ENCODE results near the gene ANKRD11.
"Not testable (repeated sequence)": the region's sequence is repeated elsewhere in the genome, so short reads cannot be mapped to it uniquely, and the experiment has no call there.

The ANKRD11 gene

DNA sequence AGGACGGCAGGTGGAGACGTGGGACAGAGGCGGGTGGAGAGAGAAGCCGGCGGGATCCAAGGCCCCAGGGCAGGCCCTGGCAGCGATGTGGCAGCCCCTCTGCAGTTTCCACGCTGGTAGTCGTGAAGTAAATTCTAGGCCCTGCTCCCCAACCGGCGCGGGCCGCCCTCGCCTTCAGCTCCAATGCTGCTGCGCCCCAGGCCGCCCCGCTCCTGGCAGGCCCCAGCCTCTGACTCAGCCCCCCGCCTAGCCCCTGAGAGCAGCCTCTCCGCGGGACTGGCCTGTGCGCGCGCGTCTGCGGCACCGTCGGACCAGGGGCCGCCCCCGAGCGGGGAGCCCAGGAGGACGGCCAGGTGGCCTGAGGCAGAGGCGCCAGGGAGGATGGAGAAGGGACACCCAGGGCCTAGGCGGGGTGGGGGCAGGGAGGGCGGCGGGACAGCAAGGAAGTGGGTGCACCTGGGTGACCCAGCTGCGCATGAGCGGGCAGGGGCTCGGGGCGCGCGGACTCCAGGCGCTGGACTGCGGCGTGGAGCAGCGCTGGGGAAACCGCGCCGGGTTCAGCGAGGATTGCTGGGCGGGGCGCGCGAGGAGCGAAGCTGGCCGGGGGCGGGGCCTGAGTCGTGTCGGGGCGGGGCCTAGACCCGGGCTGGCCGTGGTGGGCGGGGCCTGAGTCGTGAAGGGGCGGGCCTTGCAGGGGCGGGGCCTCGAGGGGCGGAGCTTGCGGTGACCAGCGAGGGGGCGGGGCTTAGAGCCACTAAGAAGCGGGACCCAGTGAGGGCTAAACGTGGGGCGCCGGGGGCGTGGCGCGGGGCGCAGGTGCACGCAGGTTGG lies 243.2 kb downstream of the ANKRD11 start:
- TF ChIP-seq GATA1 (IDR thresholded peaks at IDR 0.05; ENCODE audit: low read depth, low read length) (no peak), POLR2A (IDR thresholded peaks at IDR 0.05; ENCODE audit: low read length) (no peak)
- peak; percentile 89 to 94 for DNase-seq

DNA sequence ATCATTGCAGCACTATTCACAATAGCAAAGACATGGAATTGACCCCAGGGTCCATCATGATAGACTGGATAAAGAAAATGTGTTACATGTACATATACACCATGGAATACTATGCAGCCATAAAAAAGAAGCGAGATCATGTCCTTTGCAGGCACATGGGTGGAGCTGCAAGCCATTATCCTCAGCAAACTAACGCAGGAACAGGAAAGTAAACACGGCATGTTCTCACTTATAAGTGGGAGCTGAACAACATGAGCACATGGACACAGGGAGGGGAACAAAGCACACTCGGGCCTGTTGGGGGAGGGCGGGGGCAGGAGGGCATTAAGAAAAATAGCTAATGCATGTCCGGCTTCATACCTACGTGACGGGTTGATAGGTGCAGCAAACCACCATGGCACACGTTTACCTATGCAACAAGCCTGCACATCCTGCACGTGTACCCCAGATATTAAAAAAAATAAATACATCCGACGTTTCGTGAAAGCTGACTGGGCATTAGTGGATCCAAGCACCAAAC lies 243.9 kb downstream of the ANKRD11 start:
- DNase-seq = no peak
- TF ChIP-seq GATA1 (IDR thresholded peaks at IDR 0.05; ENCODE audit: low read depth, low read length) (no peak), POLR2A (IDR thresholded peaks at IDR 0.05; ENCODE audit: low read length) (no peak)

DNA sequence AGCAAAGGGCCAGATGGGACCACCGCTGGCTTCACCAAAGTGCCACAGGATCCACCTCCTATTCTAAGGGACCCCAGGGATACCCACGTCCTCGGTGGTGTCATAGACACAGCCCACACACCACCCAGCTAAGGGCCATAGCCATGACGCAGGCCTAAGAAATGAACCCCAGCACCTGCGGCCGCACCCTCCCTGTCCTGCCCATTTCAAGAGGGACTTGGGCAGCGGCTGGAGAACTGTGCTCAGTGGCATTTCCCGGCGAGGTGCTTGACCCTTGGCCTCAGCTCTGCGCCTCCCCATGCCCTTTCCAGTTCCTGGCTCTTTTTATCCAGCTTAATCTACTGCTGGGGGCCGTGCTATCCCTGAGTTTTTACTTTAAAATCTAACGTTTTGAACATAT lies 245.6 kb downstream of the ANKRD11 start:
- TF ChIP-seq POLR2A (IDR thresholded peaks at IDR 0.05; ENCODE audit: low read length) (no peak), GATA1 (IDR thresholded peaks at IDR 0.05; ENCODE audit: low read depth, low read length) (no peak)
- no peak for DNase-seq

DNA sequence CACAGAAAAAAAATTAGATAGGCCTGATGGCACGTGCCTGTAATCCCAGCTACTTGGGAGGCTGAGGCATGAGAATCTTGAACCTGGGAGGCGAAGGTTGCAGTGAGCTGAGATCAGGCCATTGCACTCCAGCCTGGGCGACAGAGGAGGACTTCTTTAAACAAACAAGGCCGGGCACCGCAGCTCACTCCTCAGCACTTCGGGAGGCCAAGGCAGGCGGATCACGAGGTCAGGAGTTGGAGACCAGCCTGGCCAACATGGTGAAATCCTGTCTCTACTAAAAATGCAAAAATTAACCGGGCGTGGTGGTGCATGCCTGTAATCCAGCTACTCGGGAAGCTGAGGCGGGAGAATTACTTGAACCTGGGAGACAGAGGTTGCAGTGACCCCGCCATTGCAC lies 246.1 kb downstream of the ANKRD11 start:
- not testable (repeated sequence) for DNase-seq

DNA sequence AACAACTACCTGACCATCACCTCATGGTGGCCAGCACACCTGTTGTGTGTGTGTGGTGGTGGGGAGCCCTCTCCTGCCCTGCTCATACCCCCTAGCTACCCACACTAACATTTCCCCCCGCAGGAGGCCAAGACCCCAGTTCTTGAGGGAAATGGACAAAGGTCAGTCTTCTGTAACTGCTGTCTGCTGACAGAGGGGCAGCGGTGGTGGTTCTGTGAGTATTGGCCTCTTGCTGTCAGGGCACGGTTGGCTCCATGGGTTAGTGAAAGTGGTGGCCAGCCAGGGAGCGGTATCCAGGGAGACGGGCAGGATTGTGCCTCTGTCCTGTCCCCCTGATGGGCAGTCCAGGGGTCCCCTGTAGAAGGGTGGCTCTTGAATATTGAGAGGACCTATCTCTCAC lies 246.7 kb downstream of the ANKRD11 start:
- DNase-seq = no peak
- TF ChIP-seq GATA1 (IDR thresholded peaks at IDR 0.05; ENCODE audit: low read depth, low read length) = no peak
- TF ChIP-seq POLR2A (IDR thresholded peaks at IDR 0.05; ENCODE audit: low read length) = no peak

DNA sequence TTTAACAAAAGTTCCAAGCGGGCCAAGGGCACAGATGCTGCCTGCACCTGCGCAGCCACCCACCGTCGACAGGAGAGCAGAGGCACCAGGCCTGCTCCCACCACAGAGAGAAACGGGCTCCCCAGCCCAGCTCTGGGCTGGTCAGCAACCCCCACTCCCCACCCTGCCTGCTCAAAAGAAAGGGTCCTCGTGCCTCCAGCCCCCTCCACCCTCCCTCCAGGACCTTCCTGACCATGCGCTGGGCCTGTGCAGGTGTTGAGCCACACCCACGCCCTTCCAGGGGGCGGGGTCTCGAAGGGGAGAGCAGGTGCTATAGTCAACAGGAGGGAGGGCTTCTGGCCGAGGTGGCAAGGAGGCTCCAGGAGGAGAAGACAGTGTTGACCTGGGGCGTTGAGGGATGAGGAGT lies 247.6 kb downstream of the ANKRD11 start:
- TF ChIP-seq GATA1 (IDR thresholded peaks at IDR 0.05; ENCODE audit: low read depth, low read length) (no peak), POLR2A (IDR thresholded peaks at IDR 0.05; ENCODE audit: low read length) (no peak)
- DNase-seq = no peak

DNA sequence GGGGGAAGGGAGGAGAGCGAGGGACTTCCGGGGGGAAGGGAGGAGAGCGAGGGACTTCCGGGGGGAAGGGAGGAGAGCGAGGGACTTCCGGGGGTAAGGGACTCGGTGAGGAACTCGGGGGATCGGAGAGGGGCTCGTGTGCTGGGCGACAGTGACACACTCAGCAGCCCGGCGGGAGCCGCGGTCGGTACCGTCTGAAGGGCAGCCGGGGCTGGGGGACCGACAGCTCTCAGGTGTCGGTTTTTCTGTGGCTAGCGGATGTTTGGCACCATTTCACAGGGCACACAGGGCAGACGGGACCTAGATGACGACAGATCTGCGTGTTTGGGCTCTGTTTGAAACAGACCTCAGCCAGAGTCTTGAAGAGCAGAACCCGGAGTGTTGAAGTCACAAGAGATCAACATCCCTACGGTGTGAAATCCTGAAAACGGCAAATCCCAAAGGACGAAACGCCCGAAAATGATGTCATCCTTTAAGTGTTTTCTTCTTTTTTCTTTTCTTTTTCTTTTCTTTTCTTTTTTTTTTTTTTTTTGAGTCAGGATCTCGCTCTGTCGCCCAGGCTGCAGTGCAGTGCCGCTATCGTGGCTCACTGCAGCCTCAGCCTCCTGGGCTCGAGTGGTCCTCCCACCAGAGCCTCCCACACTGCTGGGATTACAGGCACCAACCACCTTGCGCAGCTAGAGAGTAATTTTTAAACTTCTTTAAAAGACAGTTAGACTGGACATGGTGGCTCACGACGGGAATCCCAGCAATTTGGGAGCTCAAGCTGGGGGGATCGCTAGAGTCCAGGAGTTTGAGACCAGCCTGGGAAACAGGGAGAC lies 249.0 kb downstream of the ANKRD11 start:
- peak; percentile 86 for DNase-seq
- TF ChIP-seq POLR2A (IDR thresholded peaks at IDR 0.05; ENCODE audit: low read length) (peak; percentile 94), GATA1 (IDR thresholded peaks at IDR 0.05; ENCODE audit: low read depth, low read length) (no peak)

DNA sequence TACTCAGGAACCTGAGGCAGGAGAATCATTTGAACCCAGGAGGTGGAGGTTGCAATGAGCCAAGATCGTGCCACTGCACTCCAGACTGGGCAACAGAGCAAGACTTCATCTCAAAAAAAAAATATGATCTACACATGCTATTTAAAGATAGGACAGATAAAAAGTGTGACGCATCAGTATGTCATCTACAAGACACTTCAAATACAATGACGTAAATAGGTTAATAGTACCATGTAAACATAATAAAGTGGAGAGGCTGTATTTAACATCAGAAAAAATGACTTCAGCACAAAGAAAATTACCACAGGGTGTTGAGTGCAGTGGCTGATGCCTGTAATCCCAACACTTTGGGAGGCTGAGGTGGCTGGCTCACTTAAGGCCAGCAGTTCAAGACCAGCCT lies 252.6 kb downstream of the ANKRD11 start:
- no peak for DNase-seq
- TF ChIP-seq POLR2A (IDR thresholded peaks at IDR 0.05; ENCODE audit: low read length) = no peak
- TF ChIP-seq GATA1 (IDR thresholded peaks at IDR 0.05; ENCODE audit: low read depth, low read length) = no peak

DNA sequence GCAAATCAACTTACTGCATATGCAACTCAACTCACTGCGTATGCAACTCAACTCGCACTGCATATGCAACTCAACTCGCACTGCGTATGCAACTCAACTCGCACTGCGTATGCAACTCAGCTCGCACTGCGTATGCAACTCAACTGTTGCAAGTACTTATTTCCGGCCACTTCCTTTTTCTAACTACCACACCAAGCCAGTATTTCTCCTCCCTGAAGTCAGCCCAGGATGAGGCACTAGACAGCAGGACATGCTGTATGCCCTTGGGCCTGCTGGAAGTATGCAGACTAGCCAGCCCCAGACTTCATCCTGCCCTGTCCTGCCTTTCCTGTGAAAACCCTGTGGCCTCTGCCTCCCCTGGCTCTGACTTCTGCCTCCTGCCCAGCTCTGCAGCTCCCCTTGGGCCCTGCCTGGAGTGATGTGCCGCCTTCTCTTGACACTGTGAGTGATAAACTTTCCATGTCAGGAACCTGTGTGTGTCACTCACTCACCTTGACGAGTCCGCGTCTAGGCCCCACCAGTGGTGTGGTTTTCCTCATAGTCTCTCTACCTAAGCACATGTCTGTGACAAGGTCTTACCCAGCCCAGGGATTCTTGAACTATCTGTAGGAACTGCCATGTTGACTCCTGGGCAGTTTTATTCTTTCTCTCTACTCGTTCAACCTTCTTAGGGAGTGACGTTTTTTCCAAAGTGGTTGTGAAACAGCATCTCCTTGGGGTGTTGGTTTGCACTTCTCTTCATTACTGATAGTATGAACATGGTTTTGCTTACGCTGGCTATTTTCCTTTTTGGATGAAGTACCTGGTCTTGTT lies 256.5 kb downstream of the ANKRD11 start:
- DNase-seq = no peak
- TF ChIP-seq GATA1 (IDR thresholded peaks at IDR 0.05; ENCODE audit: low read depth, low read length) (no peak), POLR2A (IDR thresholded peaks at IDR 0.05; ENCODE audit: low read length) (no peak)

DNA sequence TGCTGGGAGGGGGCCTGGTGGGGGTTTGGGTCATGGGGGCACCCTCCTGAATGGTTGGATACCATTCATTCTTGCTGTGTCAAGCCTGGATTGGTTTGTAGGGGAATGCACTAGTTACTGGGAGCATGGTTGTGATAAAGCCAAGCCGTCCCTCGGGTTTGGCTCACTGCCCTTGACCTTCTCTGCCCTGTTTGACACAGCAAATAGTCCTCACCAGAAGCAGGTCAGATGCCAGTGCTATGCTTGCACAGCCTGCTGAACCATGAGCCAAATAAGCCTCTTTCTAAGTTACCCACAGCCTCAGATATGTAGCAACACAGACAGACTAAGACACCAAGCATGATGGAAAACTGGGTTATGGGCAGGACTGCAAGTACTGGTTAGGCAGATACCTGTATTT lies 258.3 kb downstream of the ANKRD11 start:
- no peak for TF ChIP-seq GATA1 (IDR thresholded peaks at IDR 0.05; ENCODE audit: low read depth, low read length)
- no peak for TF ChIP-seq POLR2A (IDR thresholded peaks at IDR 0.05; ENCODE audit: low read length)
- no peak for DNase-seq

DNA sequence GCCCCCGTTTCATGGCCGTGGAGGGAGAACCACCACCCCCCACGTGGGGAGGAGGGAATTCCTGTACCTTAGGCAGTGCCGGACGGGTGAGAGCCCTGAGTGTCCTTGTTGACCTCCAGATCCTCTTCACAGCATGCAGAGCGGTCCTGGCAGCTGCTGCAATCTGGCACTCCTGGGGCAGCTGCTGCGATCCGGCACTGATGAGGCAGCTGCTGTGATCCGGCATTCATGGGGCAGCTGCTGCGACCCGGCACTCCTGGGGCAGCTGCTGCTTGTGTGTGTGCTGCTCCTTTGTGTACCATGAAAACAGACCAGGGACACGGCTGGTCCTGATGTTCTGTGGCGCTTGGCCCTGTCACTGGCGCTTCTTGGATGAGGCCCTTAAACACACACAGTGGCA lies 260.1 kb downstream of the ANKRD11 start:
- TF ChIP-seq POLR2A (IDR thresholded peaks at IDR 0.05; ENCODE audit: low read length) (no peak), GATA1 (IDR thresholded peaks at IDR 0.05; ENCODE audit: low read depth, low read length) (no peak)
- DNase-seq = no peak

DNA sequence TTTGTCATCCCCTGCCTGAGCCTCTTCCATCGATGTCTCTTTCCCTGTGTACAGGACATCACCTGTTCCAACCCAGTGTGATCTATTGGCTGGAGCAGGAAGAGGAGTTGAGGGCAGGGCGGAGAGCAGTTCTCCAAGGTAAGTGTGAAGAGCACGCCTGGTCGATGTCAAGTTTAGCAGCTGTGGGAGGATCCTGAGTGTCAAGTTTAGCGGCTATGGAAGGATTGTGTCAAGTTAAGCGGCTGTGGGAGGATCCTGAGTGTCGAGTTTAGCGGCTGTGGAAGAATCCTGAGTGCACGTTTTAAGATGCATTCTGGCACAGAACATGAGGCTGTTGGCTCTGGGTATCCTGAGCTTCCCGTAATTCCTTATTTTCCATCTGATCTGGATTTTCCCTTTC lies 265.7 kb downstream of the ANKRD11 start:
- no peak for DNase-seq
- TF ChIP-seq GATA1 (IDR thresholded peaks at IDR 0.05; ENCODE audit: low read depth, low read length) = no peak

DNA sequence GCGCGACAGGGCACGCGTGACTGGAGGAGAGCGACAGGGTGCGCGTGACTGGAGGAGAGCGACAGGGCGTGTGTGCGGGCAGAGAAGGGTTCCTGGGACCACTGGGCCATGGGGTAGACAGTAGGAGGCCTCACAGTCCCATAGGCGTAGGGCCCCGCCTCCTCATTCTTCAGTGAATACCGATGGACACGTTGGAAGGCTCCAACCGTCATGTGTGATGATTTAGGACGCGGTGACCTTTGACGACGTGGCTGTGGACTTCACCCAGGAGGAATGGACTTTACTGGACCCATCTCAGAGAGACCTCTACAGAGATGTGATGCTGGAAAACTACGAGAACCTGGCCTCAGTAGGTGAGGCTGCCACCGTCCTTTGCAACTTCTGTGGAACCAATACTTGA lies 267.4 kb downstream of the ANKRD11 start:
- no peak for TF ChIP-seq GATA1 (IDR thresholded peaks at IDR 0.05; ENCODE audit: low read depth, low read length)
- TF ChIP-seq POLR2A (IDR thresholded peaks at IDR 0.05; ENCODE audit: low read length) = no peak
- no peak for DNase-seq

DNA sequence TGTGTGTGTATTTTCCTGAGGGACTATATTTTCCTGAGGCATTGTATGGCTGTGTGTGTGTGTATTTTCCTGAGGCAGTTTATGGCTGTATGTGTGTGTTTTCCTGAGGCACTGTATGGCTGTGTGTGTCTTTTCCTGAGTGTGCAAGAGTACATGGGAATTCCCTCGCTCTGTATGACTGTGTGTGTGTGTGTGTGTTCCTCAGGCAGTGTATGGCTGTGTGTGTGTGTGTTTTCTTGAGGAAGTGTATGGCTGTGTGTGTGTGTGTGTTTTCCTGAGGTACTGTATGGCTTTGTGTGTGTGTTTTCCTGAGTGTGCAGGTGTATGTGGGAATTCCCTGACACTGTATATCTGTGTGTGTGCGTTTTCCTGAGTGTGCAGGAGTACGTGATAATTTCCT lies 268.8 kb downstream of the ANKRD11 start:
- no peak for DNase-seq
- TF ChIP-seq GATA1 (IDR thresholded peaks at IDR 0.05; ENCODE audit: low read depth, low read length) (no peak), POLR2A (IDR thresholded peaks at IDR 0.05; ENCODE audit: low read length) (no peak)
